ENCODE results near the gene C17orf100.
"Not testable (repeated sequence)": the region's sequence is repeated elsewhere in the genome, so short reads cannot be mapped to it uniquely, and the experiment has no call there.

GRCh38 chr17:6658411-6658810 lies 6.8 kb downstream of the C17orf100 start:
- not testable (repeated sequence) for TF ChIP-seq CTCF (optimal IDR thresholded peaks at IDR 0.05 in 1 of 3, IDR thresholded peaks at IDR 0.05 in 1 of 3, conservative IDR thresholded peaks at IDR 0.05 in 1 of 3; ENCODE audit: extremely low read depth in 1 of 3, insufficient read depth in 2 of 3, low read length in 3 of 3); EZH2 (IDR thresholded peaks at IDR 0.05; ENCODE audit: low read length)

Data from keratinocyte (primary cell).